Naive thymus-derived CD4-positive, alpha-beta T cell (primary cell): ENCODE measurements around the gene ZNF624. TPM values are rescaled to one million over a fixed set of nuclear protein-coding genes. Genes with fewer than 3 reads are reported as not detected.
"Not testable (repeated sequence)": the region's sequence is repeated elsewhere in the genome, so short reads cannot be mapped to it uniquely, and the experiment has no call there.

Experiments used
- ATAC-seq: fragments of 150-1000 bp; cut with Tn5 transposase; 2 replicates; pipeline ENCODE4 v1.10.0; 2021; ENCODE audit warnings: mild to moderate bottlenecking, moderate library complexity
- CTCF ChIA-PET: fragments of 350-600 bp; sonication (Branson Sonifier 250); formaldehyde crosslinking; loops from one replicate; lab custom pipeline; 2021; ENCODE audit warnings: antibody characterized with exemption; lab: Charles Lee
- POLR2A ChIA-PET: fragments of 350-600 bp; sonication (Branson Sonifier 250); formaldehyde crosslinking; loops from one replicate; lab custom pipeline; 2021; ENCODE audit warnings: antibody characterized with exemption, inconsistent platforms; lab: Charles Lee
- DNase-seq, 9 donors: peaks; one replicate each; pipeline versions ENCODE4 v3.0.0 to v3.0.0-alpha.2; 2020 to 2022; ENCODE audit warnings: mixed read lengths in 1 of 9
- H3K27ac ChIP-seq: one replicate; pipeline ENCODE4 v1.7.0; 2013; ENCODE audit warnings: mild to moderate bottlenecking, low read depth, low read length, moderate library complexity
- H3K27me3 ChIP-seq, 2 donors: one replicate each; pipeline ENCODE4 v1.7.0; 2013; ENCODE audit warnings: low read length in 2 of 2, mild to moderate bottlenecking in 2 of 2, moderate library complexity in 2 of 2; ENCODE audit not compliant: control insufficient read depth in 2 of 2, insufficient read depth in 2 of 2
- H3K36me3 ChIP-seq, 3 experiments: 1 replicate in 2 of 3; 2 replicates in 1 of 3; pipeline ENCODE4 v1.7.0; 2013; ENCODE audit warnings: low read length in 3 of 3, mild to moderate bottlenecking in 3 of 3, moderate library complexity in 1 of 3; ENCODE audit not compliant: insufficient read depth in 3 of 3, control insufficient read depth in 2 of 3
- H3K4me1 ChIP-seq, 2 donors: one replicate each; pipeline ENCODE4 v1.7.0; 2013; ENCODE audit warnings: low read length in 2 of 2, mild to moderate bottlenecking in 2 of 2, moderate library complexity in 1 of 2; ENCODE audit not compliant: control insufficient read depth in 2 of 2, insufficient read depth in 2 of 2
- H3K4me3 ChIP-seq: 2 replicates; pipeline ENCODE4 v1.7.0; 2013; ENCODE audit warnings: mild to moderate bottlenecking, low read length
- H3K9me3 ChIP-seq, 3 experiments: 1 replicate in 2 of 3; 2 replicates in 1 of 3; pipeline ENCODE4 v1.7.0; 2013; ENCODE audit warnings: low read length in 3 of 3; ENCODE audit not compliant: control insufficient read depth in 2 of 3
- H3K27ac Mint-ChIP-seq, 9 donors: one replicate each; pipeline ENCODE4 v1.8.0; 2020 to 2022; ENCODE audit warnings: mixed read lengths in 9 of 9, mild to moderate bottlenecking in 8 of 9, moderate library complexity in 5 of 9, inconsistent platforms in 2 of 9
- H3K27me3 Mint-ChIP-seq, 5 donors: one replicate each; pipeline ENCODE4 v1.8.0; 2021 to 2022; ENCODE audit warnings: mixed read lengths in 5 of 5, mild to moderate bottlenecking in 1 of 5
- H3K36me3 Mint-ChIP-seq, 5 donors: one replicate each; pipeline ENCODE4 v1.8.0; 2020 to 2022; ENCODE audit warnings: mixed read lengths in 5 of 5, mild to moderate bottlenecking in 3 of 5, inconsistent platforms in 1 of 5
- H3K4me1 Mint-ChIP-seq, 7 donors: one replicate each; pipeline ENCODE4 v1.8.0; 2020 to 2022; ENCODE audit warnings: mixed read lengths in 7 of 7, mild to moderate bottlenecking in 3 of 7, inconsistent platforms in 1 of 7
- H3K4me3 Mint-ChIP-seq, 10 donors: one replicate each; pipeline ENCODE4 v1.8.0; 2020 to 2022; ENCODE audit warnings: mild to moderate bottlenecking in 10 of 10, mixed read lengths in 10 of 10, moderate library complexity in 6 of 10, inconsistent platforms in 2 of 10
- H3K9me3 Mint-ChIP-seq, 11 donors: one replicate each; pipeline ENCODE4 v1.8.0; 2020 to 2022; ENCODE audit warnings: mixed read lengths in 11 of 11, mild to moderate bottlenecking in 4 of 11, inconsistent platforms in 1 of 11, moderate library complexity in 1 of 11
- intact Hi-C, 2 donors: fragments of 100-400 bp; cut with micrococcal nuclease; formaldehyde crosslinking; loops; one replicate each; pipeline ENCODE4 v1.15.1; 2023
- polyA plus RNA-seq, 2 donors: library from polyadenylated mRNA; unstranded; fragments of 300-500 nt; fragmentation: Illumina TruSeq; gene quantifications; one replicate each; pipeline ENCODE4 v1.2.3, GENCODE V29; 2021
- total RNA-seq, 6 experiments: library from RNA in 5 of 6; stranded (reverse) in 5 of 6; gene quantifications; 1 replicate in 5 of 6; 2 replicates in 1 of 6; pipeline ENCODE4 v1.2.3 and lab custom pipeline; 2021 to 2026

Gene ZNF624
- total and polyA plus RNA-seq, 7 experiments from 2014 or later, result 3.8 to 11.4 (median 6.2) TPM

DNA sequence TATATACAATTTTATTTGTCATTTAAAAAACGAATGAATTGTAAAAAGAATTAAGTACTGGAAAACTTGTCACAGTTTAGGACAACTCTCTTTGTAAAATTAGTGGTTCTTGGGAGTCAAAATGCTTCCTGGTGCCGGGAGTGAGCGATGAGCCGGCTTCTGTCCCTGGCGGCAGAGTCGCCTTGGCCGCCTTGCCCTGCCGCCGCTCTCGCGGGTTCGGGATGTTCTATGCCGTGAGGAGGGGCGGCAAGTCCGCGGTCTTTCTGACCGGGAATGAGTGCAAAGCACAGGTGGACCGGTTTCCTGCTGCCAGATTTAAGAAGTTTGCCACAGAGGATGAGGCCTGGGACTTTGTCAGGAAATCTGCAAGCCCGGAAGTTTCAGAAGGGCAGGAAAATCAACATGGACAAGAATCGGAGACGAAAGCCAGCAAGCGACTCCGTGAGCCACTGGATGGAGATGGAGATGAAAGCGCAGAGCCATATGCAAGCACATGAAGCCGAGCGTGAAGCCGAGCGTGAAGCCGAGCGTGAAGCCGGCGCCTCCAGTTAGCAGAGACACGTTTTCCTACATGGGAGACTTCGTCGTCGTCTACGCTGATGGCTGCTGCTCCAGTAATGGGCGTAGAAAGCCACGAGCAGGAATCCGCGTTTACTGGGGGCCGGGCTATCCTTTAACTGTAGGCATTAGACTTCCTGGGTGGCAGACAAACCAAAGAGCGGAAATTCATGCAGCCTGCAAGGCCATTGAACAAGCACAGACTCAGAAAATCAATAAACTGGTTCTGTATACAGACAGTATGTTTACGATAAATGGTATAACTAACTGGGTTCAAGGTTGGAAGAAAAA, 29.9 kb upstream of the ZNF624 start:
- intact Hi-C loops, DNase-seq, H3K4me1 Mint-ChIP-seq, H3K27me3 ChIP-seq, CTCF ChIA-PET, H3K36me3 ChIP-seq, H3K4me3 ChIP-seq, ATAC-seq, H3K36me3 Mint-ChIP-seq, H3K9me3 ChIP-seq, H3K27ac ChIP-seq, H3K4me1 ChIP-seq, H3K9me3 Mint-ChIP-seq: not testable (repeated sequence)
- H3K27me3 Mint-ChIP-seq, result peaks cover 14 to 40% (median 26%) of the 10 kb centered on the region in 5 donors
- H3K4me3 Mint-ChIP-seq, result peak overlapping the region in 3 of 10 donors; percentile 13 to 40 (median 33)
- POLR2A ChIA-PET, result interaction anchor here (0.6 kb wide), 1 partner anchor 654 kb away, joined by 3 read pairs; no protein-coding TSS in a partner anchor
- peak overlapping the region in 1 of 9 donors; percentile 22 for H3K27ac Mint-ChIP-seq

DNA sequence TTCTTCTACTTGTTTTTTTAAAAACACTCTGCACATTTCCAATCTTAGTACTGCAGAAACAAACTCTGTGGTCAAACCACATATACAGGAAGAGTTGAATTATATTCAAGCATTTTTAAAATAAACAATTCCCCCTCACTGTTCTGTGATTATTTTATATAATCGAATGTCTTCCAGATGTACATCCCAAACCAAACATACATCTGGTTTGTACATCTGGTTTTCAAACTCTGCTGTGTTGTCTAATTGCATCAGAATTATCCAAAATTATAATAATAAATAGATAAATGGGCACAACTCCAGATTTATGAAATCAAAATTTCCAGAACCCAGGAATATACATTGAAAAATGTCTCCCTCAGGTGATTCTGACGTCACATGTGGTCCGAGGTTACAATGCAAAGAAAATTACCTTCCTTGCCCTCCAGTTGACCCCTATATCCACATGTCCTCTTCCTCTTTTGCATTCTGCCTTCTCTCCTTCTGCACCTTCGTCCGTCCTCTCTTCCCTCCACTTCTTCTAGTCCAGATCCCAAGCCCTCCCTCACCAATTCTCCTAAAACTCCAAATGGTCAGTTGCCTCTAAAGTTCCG, 23.1 kb upstream of the ZNF624 start:
- H3K27ac ChIP-seq, result no peak overlapping the region
- Mint-ChIP-seq H3K27me3 (peaks cover 5 to 36% (median 16%) of the 10 kb centered on the region in 5 donors), H3K27ac (no peak overlapping the region), H3K9me3 (no peaks in the 10 kb centered on the region), H3K36me3 (no peaks in the 10 kb centered on the region), H3K4me3 (no peak overlapping the region), H3K4me1 (peaks cover 0 to 8% (median 0%) of the 10 kb centered on the region in 7 donors)
- POLR2A ChIA-PET, result no interaction called here
- no peaks in the 10 kb centered on the region for H3K36me3 ChIP-seq
- ATAC-seq (no peak), DNase-seq (no peak)
- no peaks in the 10 kb centered on the region for H3K9me3 ChIP-seq
- no peak overlapping the region for H3K4me3 ChIP-seq
- intact Hi-C loops, result no loop called here
- no peaks in the 10 kb centered on the region for H3K4me1 ChIP-seq
- CTCF ChIA-PET, result no interaction called here
- H3K27me3 ChIP-seq, result no peaks in the 10 kb centered on the region

- CTCF ChIA-PET, H3K36me3 Mint-ChIP-seq, H3K27ac Mint-ChIP-seq, H3K4me3 ChIP-seq, H3K4me1 Mint-ChIP-seq, H3K27ac ChIP-seq, H3K9me3 Mint-ChIP-seq, H3K36me3 ChIP-seq, intact Hi-C loops, H3K9me3 ChIP-seq, H3K4me1 ChIP-seq, POLR2A ChIA-PET: not testable (repeated sequence)
- Mint-ChIP-seq H3K27me3 (peaks cover 30 to 59% (median 42%) of the 10 kb centered on the region in 5 donors), H3K4me3 (peak overlapping the region; percentile 20 to 79 (median 71))
- ATAC-seq (peak; percentile 20), DNase-seq (peak in 2 of 9 donors; percentile 3 to 8)
- peaks cover 0 to 12% of the 10 kb centered on the region in 2 donors for H3K27me3 ChIP-seq
Observed at GRCh38 chr17:16666907-16667636, 13.4 kb upstream of the ZNF624 start.

DNA sequence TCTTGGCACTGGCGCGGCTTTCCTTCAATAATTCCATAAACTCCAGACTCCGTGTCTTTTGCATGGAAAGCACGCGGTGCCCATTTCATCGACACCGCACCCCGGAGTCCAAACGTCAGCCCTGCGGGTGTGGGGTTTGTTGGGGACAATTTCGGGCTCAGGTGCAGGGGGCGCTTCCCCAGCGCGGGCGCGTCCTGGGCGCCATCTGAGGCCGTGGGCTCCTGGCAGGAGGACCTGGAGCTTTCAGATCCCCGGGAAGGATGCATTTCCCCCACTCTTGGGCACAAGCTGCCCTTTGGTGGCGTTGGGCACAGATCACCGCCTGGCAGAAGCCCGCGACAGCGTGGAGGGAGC, 12.9 kb upstream of the ZNF624 start:
- peaks cover 0 to 12% of the 10 kb centered on the region in 2 donors for H3K27me3 ChIP-seq
- H3K27ac ChIP-seq, H3K27ac Mint-ChIP-seq, DNase-seq, H3K4me1 ChIP-seq, CTCF ChIA-PET, H3K36me3 Mint-ChIP-seq, H3K9me3 ChIP-seq, ATAC-seq, POLR2A ChIA-PET, intact Hi-C loops, H3K9me3 Mint-ChIP-seq, H3K36me3 ChIP-seq, H3K4me1 Mint-ChIP-seq, H3K4me3 ChIP-seq: not testable (repeated sequence)
- Mint-ChIP-seq H3K4me3 (peak overlapping the region in 2 of 10 donors; percentile 17 to 47), H3K27me3 (peaks cover 30 to 57% (median 42%) of the 10 kb centered on the region in 5 donors)

GRCh38 chr17:16662936-16663335, 9.3 kb upstream of the ZNF624 start:
- H3K9me3 Mint-ChIP-seq, result peaks cover 0 to 3% (median 0%) of the 10 kb centered on the region in 11 donors
- Histone ChIP-seq H3K36me3 (no peaks in the 10 kb centered on the region), H3K27me3 (no peaks in the 10 kb centered on the region), H3K4me1 (no peaks in the 10 kb centered on the region), H3K9me3 (no peaks in the 10 kb centered on the region), H3K4me3 (no peak overlapping the region), H3K27ac (no peak overlapping the region)
- no peak for ATAC-seq
- peaks cover 0 to 5% (median 0%) of the 10 kb centered on the region in 7 donors for H3K4me1 Mint-ChIP-seq
- ChIA-PET CTCF (no interaction called here), POLR2A (interaction anchor here (0.5 kb wide), 1 partner anchor 312 kb away, joined by 3 read pairs; no protein-coding TSS in a partner anchor)
- peaks cover 0 to 4% (median 0%) of the 10 kb centered on the region in 5 donors for H3K36me3 Mint-ChIP-seq
- DNase-seq, result no peak
- peaks cover 16 to 55% (median 27%) of the 10 kb centered on the region in 5 donors for H3K27me3 Mint-ChIP-seq
- intact Hi-C loops, result no loop called here
- H3K27ac Mint-ChIP-seq, result no peak overlapping the region
- no peak overlapping the region for H3K4me3 Mint-ChIP-seq

GRCh38 chr17:16661217-16661616, 7.6 kb upstream of the ZNF624 start:
- Mint-ChIP-seq H3K36me3 (peaks cover 0 to 4% (median 0%) of the 10 kb centered on the region in 5 donors), H3K27me3 (peaks cover 16 to 43% (median 24%) of the 10 kb centered on the region in 5 donors), H3K4me1 (no peaks in the 10 kb centered on the region), H3K27ac (no peak overlapping the region), H3K4me3 (no peak overlapping the region), H3K9me3 (peaks cover 0 to 5% (median 0%) of the 10 kb centered on the region in 11 donors)
- Histone ChIP-seq H3K9me3 (no peaks in the 10 kb centered on the region), H3K36me3 (no peaks in the 10 kb centered on the region), H3K4me1 (no peaks in the 10 kb centered on the region), H3K27ac (no peak overlapping the region), H3K4me3 (no peak overlapping the region), H3K27me3 (no peaks in the 10 kb centered on the region)
- POLR2A ChIA-PET, result no interaction called here
- DNase-seq, result no peak
- intact Hi-C loops, result no loop called here
- no peak for ATAC-seq
- CTCF ChIA-PET, result no interaction called here
